Endothelial cell of umbilical vein (primary cell): ENCODE data around the gene PEX5.

ENCODE experiments used
- CTCF ChIP-seq, 2 donors: IDR thresholded peaks; 1 replicate in 1 of 2; 2 replicates in 1 of 2; pipeline ENCODE4 v1.5.1; 2011; ENCODE audit warnings: low read length in 2 of 2, mild to moderate bottlenecking in 2 of 2, moderate library complexity in 2 of 2, control low read depth in 1 of 2, inconsistent platforms in 1 of 2, low read depth in 1 of 2; ENCODE audit not compliant: insufficient read depth in 1 of 2; ENCODE audit errors: extremely low read depth in 1 of 2
- EZH2 ChIP-seq: IDR thresholded peaks from 2 replicates; pipeline ENCODE4 v1.6.1; 2012; ENCODE audit warnings: borderline replicate concordance, low read depth, mild to moderate bottlenecking, moderate library complexity, low read length, inconsistent platforms; ENCODE audit not compliant: severe bottlenecking
- JUN ChIP-seq: IDR thresholded peaks from 2 replicates; pipeline ENCODE4 v1.6.1; 2011; ENCODE audit warnings: borderline replicate concordance, low read depth; ENCODE audit not compliant: insufficient read length, insufficient read depth
- MAX ChIP-seq: IDR thresholded peaks from 2 replicates; pipeline ENCODE4 v1.6.1; 2011; ENCODE audit not compliant: insufficient read depth, insufficient read length
- MYC ChIP-seq: IDR thresholded peaks from one replicate; pipeline ENCODE4 v1.6.1; 2011; ENCODE audit warnings: mild to moderate bottlenecking, low read depth, low read length
- POLR2A ChIP-seq: IDR thresholded peaks from 2 replicates; pipeline ENCODE4 v1.6.1; 2012; ENCODE audit warnings: low read depth, mild to moderate bottlenecking, control low read depth, low read length
- POLR2AphosphoS5 ChIP-seq: IDR thresholded peaks from 2 replicates; pipeline ENCODE4 v1.6.1; 2012; ENCODE audit warnings: low read depth, mild to moderate bottlenecking, control low read depth, low read length, moderate library complexity; ENCODE audit not compliant: insufficient read depth

GRCh38 chr12:7193674-7194073, 4.2 kb downstream of the PEX5 start:
- TF ChIP-seq CTCF (IDR thresholded peaks at IDR 0.05; ENCODE audit: extremely low read depth in 1 of 2, insufficient read depth in 1 of 2, low read depth in 1 of 2, low read length in 2 of 2) (no peak), POLR2A (no peak), POLR2AphosphoS5 (no peak), MAX (no peak), EZH2 (no peak), MYC (no peak), JUN (no peak)
